Posterior vena cava (tissue), 2 donors: ENCODE measurements around the gene KIAA1958. TPM values are rescaled to one million over a fixed set of nuclear protein-coding genes. Genes with fewer than 3 reads are reported as not detected.
A peak's percentile ranks its signal among the peaks of the same experiment; 100 is the strongest.

ENCODE experiments used
- DNase-seq: peaks from one replicate; pipeline ENCODE4 v3.0.0-alpha.2; 2020; ENCODE audit warnings: low spot score
- intact Hi-C, 2 donors: fragments of 100-400 bp; cut with DNase I; formaldehyde crosslinking; loops; one replicate each; pipeline versions ENCODE4 v1.14.1 to v1.14.2; 2022 to 2023
- long read RNA-seq, 2 donors: library from polyadenylated mRNA; unstranded; transcript quantifications; one replicate each; pipeline ENCODE4 v2.0.0, GENCODE V29; 2020 to 2021
- total RNA-seq, 2 donors: library from RNA; stranded (reverse); fragmentation: NEBNext Ultra II Directional; extraction: Animal tissue kit (Norgen Biotek cat#: 25700); gene quantifications; one replicate each; pipeline ENCODE4 v1.2.1, GENCODE V29; 2021
- donor health status: DM: yes; HTN: yes; CAD: no.
- donor health status: DM: yes; HTN: yes; CAD: no.

The KIAA1958 gene
- 1 to 10 TPM; 4.5 to 5.8 TPM for total RNA-seq
- long read RNA-seq, donor 1, partial matches to known transcripts, result 0 of 4 reads
- long read RNA-seq, donor 1, other reads (novel, unspliced or antisense), result 4 of 4 reads
- long read RNA-seq, donor 2, partial matches to known transcripts, result 0 of 1 reads
- long read RNA-seq, donor 2, other reads (novel, unspliced or antisense), result 1 of 1 reads

- DNase-seq, result peak; percentile 92
- intact Hi-C loops, result no loop called here
Observed at GRCh38 chr9:112486221-112487007, at the start of gene KIAA1958. TSS of gene KIAA1958 (plus strand) at chr9:112486827. CDS start at chr9:112574081, 87,254 bp downstream.

DNA sequence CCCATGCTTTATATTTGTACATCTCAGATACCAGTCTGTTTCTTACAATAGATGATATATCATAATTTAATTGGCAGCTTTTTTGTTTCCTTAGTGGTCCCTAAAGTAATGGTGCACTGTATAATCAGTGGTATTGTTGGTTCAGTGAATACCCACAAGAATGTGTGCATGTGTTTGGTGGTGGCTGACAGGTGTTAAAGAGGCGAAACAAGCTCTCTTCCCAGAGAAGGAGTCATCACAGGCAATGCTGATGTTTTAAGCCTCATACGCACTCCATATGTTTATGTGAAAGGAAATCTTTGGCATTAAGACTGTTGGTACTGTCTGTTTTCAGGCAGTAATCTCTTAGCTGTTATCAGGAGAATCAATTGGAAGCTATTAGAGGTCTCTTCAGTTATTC, 49.2 kb upstream of the KIAA1958 start:
- intact Hi-C loops, result no loop called here
- no peak for DNase-seq

- intact Hi-C loops, result no loop called here
- DNase-seq, result no peak
Observed at GRCh38 chr9:112439171-112439570, 47.5 kb upstream of the KIAA1958 start.

DNA sequence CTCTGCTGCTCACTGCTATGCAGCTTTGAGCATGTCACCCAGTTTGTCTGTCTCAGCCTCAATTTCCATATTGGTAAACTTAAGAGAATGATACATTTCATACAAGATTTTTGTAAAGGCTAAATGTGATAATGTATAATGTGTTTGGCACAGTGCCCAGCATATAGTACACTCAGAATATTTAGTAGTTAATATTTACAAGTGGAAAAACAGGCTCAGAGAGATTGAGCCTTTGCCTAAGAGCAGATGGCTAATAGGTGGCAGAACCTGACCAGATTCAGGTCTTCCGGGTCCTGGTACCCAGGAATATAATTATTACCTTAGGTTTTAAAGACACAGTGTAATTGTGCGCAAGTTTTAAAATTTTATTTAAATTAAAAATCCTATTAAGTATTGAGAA, 46.8 kb upstream of the KIAA1958 start:
- no peak for DNase-seq
- intact Hi-C loops, result no loop called here

DNA sequence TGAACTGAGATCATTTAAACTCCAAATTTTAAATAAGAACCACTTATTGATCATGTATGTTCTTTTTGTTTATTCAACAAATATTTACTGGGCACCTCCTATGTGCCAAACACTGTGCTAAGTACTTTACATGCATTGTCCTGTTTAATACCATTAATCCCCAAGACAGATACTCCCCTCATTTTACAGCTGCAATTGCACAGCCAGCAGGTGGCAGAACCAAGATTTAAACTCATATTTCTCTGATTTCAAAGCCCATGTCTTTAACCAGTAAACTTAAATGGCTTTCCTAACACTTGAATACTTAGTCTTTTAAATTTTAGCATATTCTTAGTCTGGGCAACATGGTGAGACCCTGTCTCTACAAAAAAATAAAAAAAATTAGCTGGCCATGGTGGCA, 43.4 kb upstream of the KIAA1958 start:
- intact Hi-C loops, result no loop called here

GRCh38 chr9:112443636-112444035, 43.0 kb upstream of the KIAA1958 start:
- intact Hi-C loops, result no loop called here
- DNase-seq, result no peak

More for the DNA sequence above, 43.4 kb upstream of the KIAA1958 start:
- DNase-seq, result no peak

GRCh38 chr9:112445196-112445595, 41.4 kb upstream of the KIAA1958 start:
- no peak for DNase-seq
- intact Hi-C loops, result no loop called here

DNA sequence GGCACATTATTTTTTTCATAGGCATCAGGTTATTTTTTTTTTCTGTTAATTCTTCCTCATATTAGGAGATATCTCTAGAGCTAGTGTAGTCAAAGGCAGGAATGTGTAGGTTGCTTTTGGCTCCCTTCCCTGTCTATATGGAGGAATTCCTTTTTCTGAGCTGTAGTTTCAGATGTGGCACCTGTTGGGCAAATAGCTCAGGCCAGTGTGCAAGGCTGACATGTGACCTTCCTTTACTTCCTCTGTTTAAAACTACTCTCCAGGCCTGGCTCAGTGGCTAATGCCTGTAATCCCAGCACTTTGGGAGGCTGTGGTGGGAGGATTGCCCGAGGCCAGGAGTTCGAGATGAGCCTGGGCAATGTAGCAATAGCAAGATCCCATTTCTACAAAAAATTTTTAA, 40.5 kb upstream of the KIAA1958 start:
- DNase-seq, result no peak
- intact Hi-C loops, result no loop called here

DNA sequence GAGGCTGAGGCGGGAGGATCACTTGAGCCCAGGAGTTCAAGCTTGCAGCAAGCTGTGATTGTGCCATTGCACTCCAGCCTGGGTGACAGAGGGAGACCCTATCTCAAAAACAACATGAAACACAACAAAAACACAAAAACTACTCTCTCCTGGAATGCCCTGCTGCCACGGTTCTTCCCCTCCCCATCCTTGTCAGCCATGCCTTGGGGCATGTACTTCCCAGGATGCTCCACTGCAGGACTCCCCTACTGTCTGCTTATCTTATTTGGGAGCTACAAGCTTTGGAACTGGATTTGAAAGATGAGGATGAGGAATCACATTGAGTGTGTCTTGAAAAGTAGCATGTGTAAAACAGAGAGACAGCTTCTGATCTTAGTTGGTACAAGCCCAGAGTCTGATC, 40.1 kb upstream of the KIAA1958 start:
- no peak for DNase-seq
- intact Hi-C loops, result no loop called here

- no peak for DNase-seq
- intact Hi-C loops, result no loop called here
Observed at GRCh38 chr9:112447283-112447761, 39.3 kb upstream of the KIAA1958 start.

GRCh38 chr9:112462855-112463254, 23.8 kb upstream of the KIAA1958 start:
- DNase-seq, result no peak
- intact Hi-C loops, result no loop called here

DNA sequence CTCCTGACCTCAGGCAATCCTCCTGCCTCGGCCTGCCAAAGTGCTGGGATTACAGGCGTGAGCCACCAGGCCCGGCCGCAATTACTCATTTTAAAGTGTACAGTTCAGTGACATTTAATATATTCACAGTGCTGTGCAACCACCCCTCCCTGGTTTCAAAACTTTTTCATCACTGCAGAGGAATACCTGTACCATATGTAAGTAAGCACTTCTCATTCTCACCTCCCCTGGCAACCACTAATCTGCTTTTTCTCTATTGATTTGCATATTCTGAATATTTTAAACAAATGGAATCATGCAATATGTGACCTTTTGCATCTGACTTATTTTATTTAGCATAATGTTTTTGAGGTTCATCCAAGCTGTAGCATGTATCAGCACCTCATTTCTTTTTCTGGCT, 21.3 kb upstream of the KIAA1958 start:
- no peak for DNase-seq

DNA sequence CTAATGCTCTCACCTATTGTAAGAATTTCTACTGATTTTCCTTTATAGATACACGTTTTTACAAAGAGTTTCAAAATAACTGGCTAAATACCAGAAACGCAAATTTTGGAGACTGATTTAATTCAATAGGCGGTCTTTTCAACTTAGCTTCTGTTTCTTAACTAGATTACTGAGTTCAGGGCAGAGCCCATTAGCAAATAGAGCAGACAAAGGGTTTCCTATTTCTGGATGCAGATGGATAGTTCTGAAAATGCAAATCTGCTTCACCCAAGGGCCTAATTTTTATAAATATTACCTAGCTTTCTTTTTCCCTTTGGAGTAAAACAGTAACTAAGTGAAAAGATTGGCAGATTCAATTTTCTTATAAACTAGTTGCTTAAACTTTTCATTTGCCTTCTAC, 13.6 kb upstream of the KIAA1958 start:
- intact Hi-C loops, result no loop called here
- no peak for DNase-seq

More for the DNA sequence above, 21.3 kb upstream of the KIAA1958 start:
- intact Hi-C loops, result no loop called here

- DNase-seq, result no peak
- intact Hi-C loops, result no loop called here
Observed at GRCh38 chr9:112473986-112474385, 12.6 kb upstream of the KIAA1958 start.

GRCh38 chr9:112475318-112475717, 11.3 kb upstream of the KIAA1958 start:
- intact Hi-C loops, result no loop called here
- no peak for DNase-seq

- intact Hi-C loops, result no loop called here
Observed at GRCh38 chr9:112477330-112477729, 9.3 kb upstream of the KIAA1958 start.

GRCh38 chr9:112479221-112479620, 7.4 kb upstream of the KIAA1958 start:
- no peak for DNase-seq
- intact Hi-C loops, result no loop called here

More at GRCh38 chr9:112477330-112477729, 9.3 kb upstream of the KIAA1958 start:
- no peak for DNase-seq

DNA sequence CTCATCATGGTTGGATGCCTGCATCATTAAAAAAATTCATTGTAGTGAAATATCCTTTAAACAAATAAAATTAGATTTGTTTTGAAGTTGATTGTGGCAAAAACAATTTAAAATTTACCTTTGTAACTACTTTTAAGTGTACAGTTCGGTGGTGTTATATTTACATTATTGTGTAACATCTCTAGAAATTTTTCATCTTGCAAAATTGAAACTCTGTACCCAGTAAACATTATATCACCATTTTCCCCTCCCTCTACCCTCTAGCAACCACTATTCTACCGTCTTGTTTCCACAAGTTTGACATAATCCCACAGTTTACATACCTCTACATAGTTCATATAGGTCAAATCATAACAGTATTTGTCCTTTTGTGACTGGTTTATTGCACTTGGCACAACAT, 2.0 kb upstream of the KIAA1958 start:
- no peak for DNase-seq
- intact Hi-C loops, result no loop called here

- intact Hi-C loops, result no loop called here
- no peak for DNase-seq
Observed at GRCh38 chr9:112485574-112485973, 1.1 kb upstream of the KIAA1958 start.

DNA sequence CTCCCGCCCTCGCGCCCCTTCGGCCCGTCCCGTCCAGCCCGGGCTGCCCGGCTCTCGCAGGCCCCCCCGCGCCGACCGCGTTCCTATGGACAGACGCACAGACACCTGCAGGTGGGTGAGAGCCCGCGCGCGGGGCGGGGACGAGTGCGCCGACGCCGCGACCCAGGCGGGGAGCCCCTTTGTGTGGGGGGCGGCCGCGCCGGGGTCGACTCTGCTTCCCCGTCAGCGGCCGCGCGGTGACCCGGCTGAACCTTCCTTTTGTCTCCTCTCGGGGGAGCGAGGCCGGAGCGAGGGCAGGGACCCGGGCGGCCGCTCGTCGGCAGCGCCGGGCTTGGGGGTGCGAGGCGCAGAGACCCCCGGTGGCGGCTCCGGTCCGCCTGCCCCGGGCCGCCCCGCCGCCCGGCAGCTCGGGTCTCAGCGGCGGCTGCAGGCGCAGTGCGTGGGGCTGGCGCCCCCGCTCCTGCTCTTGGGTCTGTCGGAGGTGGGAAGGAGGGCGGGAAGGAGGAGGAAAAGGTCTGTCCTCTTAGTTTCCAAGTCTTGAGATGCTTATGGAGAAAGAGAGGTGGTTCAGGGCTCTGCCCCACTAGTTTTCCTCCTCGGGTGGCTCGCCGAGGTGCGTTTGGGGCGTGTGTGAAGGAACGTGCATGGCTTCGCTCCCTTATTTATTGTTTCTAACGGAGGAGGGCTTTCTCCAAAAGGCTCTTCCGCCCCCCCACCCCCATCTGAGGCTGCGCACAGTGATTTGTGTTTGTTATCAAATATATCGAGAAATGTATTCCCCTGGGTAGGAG, 576 bp downstream of the KIAA1958 start:
- intact Hi-C loops, result no loop called here
- DNase-seq, result peak; percentile 85
